Activated CD4-positive, alpha-beta T cell treated with anti-CD3 and anti-CD28 coated beads for 36 hours (primary cell): ENCODE measurements around the gene MME. TPM values are rescaled to one million over a fixed set of nuclear protein-coding genes. Genes with fewer than 3 reads are reported as not detected.

ENCODE experiments used
- ATAC-seq: fragments of 200-7000 bp; cut with Tn5 transposase; one replicate; pipeline ENCODE4 v1.10.0; 2021; ENCODE audit warnings: mild to moderate bottlenecking, moderate library complexity
- CTCF ChIA-PET: fragments of 350-600 bp; sonication (Branson Sonifier 250); formaldehyde crosslinking; loops from one replicate; lab custom pipeline; 2021; ENCODE audit warnings: antibody characterized with exemption; lab: Charles Lee
- POLR2A ChIA-PET: fragments of 350-600 bp; sonication (Branson Sonifier 250); formaldehyde crosslinking; loops from one replicate; lab custom pipeline; 2021; ENCODE audit warnings: antibody characterized with exemption, inconsistent platforms; lab: Charles Lee
- DNase-seq: peaks from one replicate; pipeline ENCODE4 v3.0.0-alpha.2; 2020
- H3K27ac Mint-ChIP-seq: one replicate; pipeline ENCODE4 v1.8.0; 2021; ENCODE audit warnings: mixed read lengths
- H3K27me3 Mint-ChIP-seq: one replicate; pipeline ENCODE4 v1.8.0; 2021; ENCODE audit warnings: mixed read lengths
- H3K36me3 Mint-ChIP-seq: one replicate; pipeline ENCODE4 v1.8.0; 2021; ENCODE audit warnings: low read depth, mixed read lengths
- H3K4me1 Mint-ChIP-seq: one replicate; pipeline ENCODE4 v1.8.0; 2021; ENCODE audit warnings: mixed read lengths
- H3K4me3 Mint-ChIP-seq: one replicate; pipeline ENCODE4 v1.8.0; 2021; ENCODE audit warnings: mild to moderate bottlenecking, moderate library complexity, mixed read lengths
- H3K9me3 Mint-ChIP-seq: one replicate; pipeline ENCODE4 v1.8.0; 2021; ENCODE audit warnings: low read depth, mixed read lengths
- intact Hi-C, 2 experiments: fragments of 100-400 bp; cut with DNase I in 1 of 2; cut with micrococcal nuclease in 1 of 2; formaldehyde crosslinking; loops; one replicate each; pipeline versions ENCODE4 v1.14.2 to v1.15.1; 2022 to 2024; cut with DNase I, micrococcal nuclease
- total RNA-seq, 2 experiments: library from RNA; stranded (reverse); gene quantifications; one replicate each; pipeline ENCODE4 v1.2.3, GENCODE V29; 2021

Gene MME
- total RNA-seq, 2 experiments from 2014 or later, result 0.23 TPM; not detected in 1

DNA sequence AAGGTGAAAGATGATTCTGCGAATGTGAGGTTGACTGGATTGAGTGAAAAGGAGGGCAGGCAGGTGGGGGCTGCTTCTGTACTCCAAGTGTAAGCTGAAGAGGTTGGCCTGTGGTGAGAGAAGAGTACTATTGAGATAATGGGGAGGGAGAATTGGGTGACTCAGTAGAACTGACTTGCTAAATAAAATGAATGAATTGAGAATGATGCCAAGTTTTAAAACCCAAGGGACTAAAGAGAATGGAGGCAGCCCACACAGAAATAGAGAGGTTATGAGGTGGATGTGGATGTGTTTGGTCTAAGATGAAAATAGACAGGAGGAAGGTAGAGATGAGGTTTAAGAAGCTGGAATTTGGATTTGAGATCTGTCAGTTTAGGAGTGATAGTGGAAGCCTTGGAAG lies 5.9 kb downstream of the MME start:
- ChIA-PET CTCF (interaction anchor here (0.8 kb wide), 1 partner anchor 90 kb away, joined by 3 read pairs; no protein-coding TSS in a partner anchor), POLR2A (no interaction called here)
- H3K4me3 Mint-ChIP-seq, result no peak overlapping the region
- ATAC-seq (no peak), DNase-seq (no peak)
- peaks cover 16% of the 10 kb centered on the region for H3K27me3 Mint-ChIP-seq
- no peaks in the 10 kb centered on the region for H3K36me3 Mint-ChIP-seq
- no peaks in the 10 kb centered on the region for H3K9me3 Mint-ChIP-seq
- no peak overlapping the region for H3K27ac Mint-ChIP-seq
- intact Hi-C loops, result no loop called here
- no peaks in the 10 kb centered on the region for H3K4me1 Mint-ChIP-seq

DNA sequence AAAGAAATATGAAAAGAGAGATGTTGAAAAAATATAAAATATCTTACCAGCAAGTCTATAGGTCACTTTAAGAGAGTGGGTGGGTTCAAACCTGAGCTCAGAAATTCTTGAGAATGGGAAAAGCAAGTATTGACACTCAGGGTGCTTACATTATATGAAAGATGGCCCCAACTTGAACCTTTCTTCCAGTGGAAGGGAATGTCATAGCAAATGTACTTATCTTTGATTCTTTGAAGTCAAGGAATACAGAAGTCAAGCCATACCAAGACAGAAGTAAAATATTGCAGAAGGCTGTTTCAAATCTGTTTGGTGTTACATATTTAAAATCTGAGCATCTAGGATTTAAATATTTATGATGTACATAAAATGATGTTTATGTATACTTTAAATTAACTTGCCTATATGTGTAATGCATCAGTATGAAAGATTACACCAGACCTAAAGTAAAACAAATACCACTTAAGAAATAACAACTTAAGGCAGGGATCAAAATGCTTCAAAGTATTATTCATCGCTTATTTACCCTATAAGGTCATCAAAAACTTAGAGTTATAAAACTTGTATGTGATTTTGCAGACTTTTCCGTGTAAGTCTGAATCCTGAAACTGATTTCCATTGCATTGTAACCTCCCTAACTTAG lies 8.7 kb downstream of the MME start:
- ATAC-seq, result no peak
- Mint-ChIP-seq H3K4me3 (no peak overlapping the region), H3K9me3 (no peaks in the 10 kb centered on the region), H3K27me3 (peaks cover 13% of the 10 kb centered on the region), H3K27ac (no peak overlapping the region), H3K4me1 (no peaks in the 10 kb centered on the region), H3K36me3 (no peaks in the 10 kb centered on the region)
- ChIA-PET CTCF (no interaction called here), POLR2A (no interaction called here)
- intact Hi-C loops, result no loop called here
- DNase-seq, result no peak

DNA sequence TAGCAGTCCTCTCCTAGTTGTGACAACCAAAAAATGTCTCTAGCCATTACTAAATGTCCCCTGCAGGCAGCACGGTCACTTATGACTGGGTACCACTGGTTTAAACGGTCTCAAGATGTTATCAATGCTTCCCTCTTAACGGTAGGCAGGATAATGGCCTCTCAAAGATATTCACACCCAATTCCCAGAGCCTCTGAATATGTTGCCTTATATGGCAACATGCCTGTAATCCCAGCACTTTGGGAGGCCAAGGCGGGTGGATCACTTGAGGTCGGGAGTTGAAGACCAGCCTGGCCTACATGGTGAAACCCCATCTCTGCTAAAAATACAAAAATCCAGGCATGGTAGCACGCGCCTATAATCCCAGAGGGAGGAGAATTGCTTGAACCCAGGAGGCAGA lies 9.4 kb downstream of the MME start:
- H3K27ac Mint-ChIP-seq, result no peak overlapping the region
- no peak overlapping the region for H3K4me3 Mint-ChIP-seq
- POLR2A ChIA-PET, result no interaction called here
- intact Hi-C loops, result no loop called here
- no peaks in the 10 kb centered on the region for H3K4me1 Mint-ChIP-seq
- ATAC-seq, result no peak
- DNase-seq, result no peak
- no peaks in the 10 kb centered on the region for H3K9me3 Mint-ChIP-seq
- CTCF ChIA-PET, result no interaction called here
- no peaks in the 10 kb centered on the region for H3K36me3 Mint-ChIP-seq
- H3K27me3 Mint-ChIP-seq, result peaks cover 13% of the 10 kb centered on the region

DNA sequence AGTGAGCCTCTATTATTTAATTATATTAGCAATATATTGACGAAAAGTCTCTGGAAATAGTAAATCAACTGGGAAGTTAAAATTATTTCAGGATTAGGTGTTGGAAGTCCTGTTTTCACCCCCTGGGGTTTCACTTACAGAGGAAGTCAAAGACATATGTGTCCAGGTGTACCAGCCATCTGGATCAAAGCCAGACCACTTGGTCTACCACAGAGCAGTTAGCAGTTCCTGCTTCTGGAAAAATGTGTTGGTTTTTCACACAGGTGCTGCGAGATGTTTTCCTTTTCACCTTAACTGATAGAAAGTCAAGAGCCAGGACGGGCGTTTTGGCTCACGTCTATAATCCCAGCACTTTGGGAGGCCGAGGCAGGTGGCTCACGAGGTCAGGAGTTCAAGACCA lies 13.1 kb downstream of the MME start:
- H3K27me3 Mint-ChIP-seq, result peaks cover 2% of the 10 kb centered on the region
- ChIA-PET POLR2A (no interaction called here), CTCF (interaction anchor here (0.6 to 1.1 kb wide), 2 partner anchors 9 to 609 kb away, joined by 3 to 7 read pairs; no protein-coding TSS in a partner anchor)
- intact Hi-C loops, result no loop called here
- no peaks in the 10 kb centered on the region for H3K4me1 Mint-ChIP-seq
- H3K36me3 Mint-ChIP-seq, result no peaks in the 10 kb centered on the region
- H3K9me3 Mint-ChIP-seq, result no peaks in the 10 kb centered on the region
- DNase-seq (no peak), ATAC-seq (no peak)
- H3K27ac Mint-ChIP-seq, result no peak overlapping the region
- H3K4me3 Mint-ChIP-seq, result no peak overlapping the region

DNA sequence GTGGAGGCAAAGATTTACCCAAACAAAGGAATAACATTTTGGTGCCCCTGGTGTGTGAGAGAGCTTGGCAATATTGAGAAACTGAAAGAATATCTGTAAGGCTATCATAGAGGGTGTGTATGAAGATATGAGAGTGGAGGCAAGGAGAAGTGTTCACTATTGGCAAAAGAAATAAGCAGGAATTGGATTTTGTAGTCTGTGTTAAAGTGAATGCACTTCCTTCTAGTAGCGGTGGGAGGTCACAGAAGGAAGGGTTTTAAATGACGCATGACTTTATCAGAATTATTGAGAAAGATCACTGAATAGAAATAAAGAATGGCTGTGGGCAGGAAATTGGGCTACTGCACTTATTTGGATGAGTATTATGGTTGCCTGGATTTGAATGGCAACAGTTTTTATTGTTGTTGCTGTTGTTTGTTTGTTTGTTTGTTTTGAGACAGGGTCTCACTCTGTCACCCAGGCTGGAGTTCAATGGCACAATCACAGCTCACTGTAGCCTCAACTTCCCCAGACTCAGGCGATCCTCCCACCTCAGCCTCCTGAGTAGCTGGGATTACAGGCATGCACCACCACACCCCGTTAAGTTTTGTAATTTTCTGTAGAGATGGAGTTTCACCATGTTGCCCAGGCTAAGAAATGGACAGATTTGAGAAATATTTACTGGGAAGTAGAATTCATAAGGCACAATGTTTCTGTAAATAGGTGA lies 16.3 kb downstream of the MME start:
- Mint-ChIP-seq H3K9me3 (peaks cover 5% of the 10 kb centered on the region), H3K27me3 (no peaks in the 10 kb centered on the region)
- CTCF ChIA-PET, result interaction anchor here (0.6 to 1.2 kb wide), 2 partner anchors 48 to 337 kb away, joined by 3 read pairs; no protein-coding TSS in a partner anchor

DNA sequence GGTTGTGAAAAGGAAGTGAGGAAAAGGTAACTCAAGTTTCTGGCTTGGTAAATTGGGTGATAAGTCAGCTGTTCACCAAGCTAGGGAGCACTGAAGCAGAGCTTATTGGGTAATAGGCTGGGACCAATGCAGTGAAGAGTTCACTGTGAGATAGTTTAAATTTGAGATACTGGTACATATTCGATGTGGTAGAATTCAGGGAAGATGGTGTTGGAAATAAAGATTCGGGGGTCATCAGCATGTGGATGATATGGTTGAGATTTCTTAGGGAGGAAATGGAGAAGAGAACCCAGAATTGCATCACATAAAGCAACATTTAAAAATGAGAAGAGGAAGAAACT lies 16.9 kb downstream of the MME start:
- Mint-ChIP-seq H3K9me3 (peaks cover 5% of the 10 kb centered on the region), H3K27me3 (no peaks in the 10 kb centered on the region), H3K27ac (no peak overlapping the region), H3K36me3 (no peaks in the 10 kb centered on the region), H3K4me1 (no peaks in the 10 kb centered on the region), H3K4me3 (no peak overlapping the region)
- intact Hi-C loops, result no loop called here
- POLR2A ChIA-PET, result no interaction called here
- ATAC-seq (no peak), DNase-seq (no peak)
- CTCF ChIA-PET, result no interaction called here

More for the DNA sequence above, 16.3 kb downstream of the MME start:
- Mint-ChIP-seq H3K4me1 (no peaks in the 10 kb centered on the region), H3K4me3 (no peak overlapping the region), H3K36me3 (no peaks in the 10 kb centered on the region), H3K27ac (no peak overlapping the region)
- DNase-seq, result no peak
- POLR2A ChIA-PET, result no interaction called here
- ATAC-seq, result no peak
- intact Hi-C loops, result no loop called here

DNA sequence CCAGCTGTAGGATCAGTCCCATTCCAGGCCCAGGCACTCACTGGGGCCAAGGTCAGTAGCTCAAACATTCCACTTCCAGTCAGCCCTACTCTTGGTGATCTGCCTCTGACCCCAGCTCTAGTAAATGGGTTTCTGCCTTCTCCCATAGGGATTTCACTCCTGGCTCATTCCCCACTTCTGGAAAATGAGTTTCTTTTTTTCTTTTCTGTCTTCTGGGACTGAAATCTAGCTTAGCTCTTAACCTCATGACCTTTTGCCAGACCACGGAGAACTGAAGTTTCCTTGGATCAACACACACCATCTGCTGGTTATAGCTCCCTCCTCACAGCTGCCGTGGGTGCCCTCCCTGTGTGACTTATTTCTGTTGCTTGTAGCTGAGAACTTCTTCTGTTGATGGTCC lies 21.3 kb downstream of the MME start:
- no peak overlapping the region for H3K27ac Mint-ChIP-seq
- ATAC-seq, result no peak
- POLR2A ChIA-PET, result interaction anchor here (0.6 kb wide), 1 partner anchor 341 kb away, joined by 3 read pairs; no protein-coding TSS in a partner anchor
- H3K36me3 Mint-ChIP-seq, result no peaks in the 10 kb centered on the region
- CTCF ChIA-PET, result no interaction called here
- H3K9me3 Mint-ChIP-seq, result peaks cover 5% of the 10 kb centered on the region
- no peak overlapping the region for H3K4me3 Mint-ChIP-seq
- intact Hi-C loops, result no loop called here
- H3K27me3 Mint-ChIP-seq, result no peaks in the 10 kb centered on the region
- no peak for DNase-seq
- H3K4me1 Mint-ChIP-seq, result no peaks in the 10 kb centered on the region

DNA sequence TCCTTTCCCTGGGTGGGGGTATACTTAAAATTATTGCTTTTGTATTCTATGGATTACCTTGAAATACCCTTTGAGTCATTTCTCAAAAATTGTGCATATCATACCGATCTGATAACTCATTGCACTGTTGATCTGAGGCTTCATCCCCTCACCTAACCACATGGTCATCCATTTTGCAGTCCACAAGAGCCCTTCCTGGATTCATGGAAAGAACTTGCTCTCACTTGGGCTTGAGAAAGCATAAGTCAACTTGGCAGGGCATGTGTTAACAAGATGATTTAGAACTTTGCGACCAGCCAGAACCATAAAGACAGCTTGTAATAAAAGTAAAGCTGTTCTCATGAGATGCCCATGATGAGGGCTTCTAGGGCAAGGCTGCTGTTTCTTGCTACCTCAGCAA lies 22.2 kb downstream of the MME start:
- DNase-seq (no peak), ATAC-seq (no peak)
- H3K27me3 Mint-ChIP-seq, result no peaks in the 10 kb centered on the region
- H3K4me3 Mint-ChIP-seq, result no peak overlapping the region
- ChIA-PET CTCF (interaction anchor here (0.7 kb wide), 1 partner anchor 9 kb away, joined by 3 read pairs; no protein-coding TSS in a partner anchor), POLR2A (no interaction called here)
- H3K9me3 Mint-ChIP-seq, result peaks cover 5% of the 10 kb centered on the region
- H3K36me3 Mint-ChIP-seq, result no peaks in the 10 kb centered on the region
- no peaks in the 10 kb centered on the region for H3K4me1 Mint-ChIP-seq
- intact Hi-C loops, result no loop called here
- no peak overlapping the region for H3K27ac Mint-ChIP-seq

DNA sequence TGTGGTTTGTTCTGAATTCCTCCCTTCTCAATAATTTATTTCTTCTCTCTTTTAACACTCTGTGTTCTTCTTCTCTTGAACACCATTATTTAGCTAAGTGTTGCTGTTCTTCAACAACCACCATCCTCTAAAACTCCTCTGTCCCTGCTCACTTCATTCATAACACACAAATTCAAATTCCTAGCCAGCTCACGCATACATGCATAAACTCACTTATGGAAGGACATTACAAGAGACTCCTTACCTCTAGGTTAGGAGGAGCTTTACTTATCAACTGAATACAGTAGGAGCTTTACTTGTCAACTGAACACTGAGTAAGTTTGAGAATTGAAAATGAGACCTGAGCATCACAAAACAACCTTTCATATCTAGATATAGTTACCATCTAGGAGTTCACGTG lies 23.6 kb downstream of the MME start:
- Mint-ChIP-seq H3K27me3 (no peaks in the 10 kb centered on the region), H3K36me3 (no peaks in the 10 kb centered on the region), H3K27ac (no peak overlapping the region), H3K4me3 (no peak overlapping the region), H3K9me3 (peaks cover 2% of the 10 kb centered on the region), H3K4me1 (no peaks in the 10 kb centered on the region)
- ChIA-PET CTCF (no interaction called here), POLR2A (no interaction called here)
- ATAC-seq, result no peak
- intact Hi-C loops, result no loop called here
- no peak for DNase-seq

DNA sequence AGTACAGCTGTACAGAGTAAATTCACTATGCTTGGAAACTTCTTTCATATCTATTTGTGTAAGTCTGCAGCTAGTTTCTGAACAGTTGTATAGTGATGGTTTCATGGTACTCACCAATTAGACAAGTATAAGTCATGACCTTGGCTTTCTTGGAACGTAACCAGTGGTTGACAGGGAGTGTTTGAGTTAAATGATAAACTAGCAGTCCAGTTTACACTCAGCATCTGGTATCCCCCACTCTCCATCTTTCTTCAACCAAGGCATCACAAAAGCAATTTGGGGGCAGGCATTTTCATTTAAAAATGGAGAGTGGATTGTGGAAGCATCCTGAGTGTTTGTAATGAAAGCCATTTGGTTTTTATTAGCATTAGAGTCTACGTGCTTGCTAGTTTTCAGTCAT lies 26.0 kb downstream of the MME start:
- no peak overlapping the region for H3K4me3 Mint-ChIP-seq
- H3K27ac Mint-ChIP-seq, result no peak overlapping the region
- CTCF ChIA-PET, result interaction anchor here (0.6 kb wide), 1 partner anchor 42 kb away, joined by 3 read pairs; no protein-coding TSS in a partner anchor

DNA sequence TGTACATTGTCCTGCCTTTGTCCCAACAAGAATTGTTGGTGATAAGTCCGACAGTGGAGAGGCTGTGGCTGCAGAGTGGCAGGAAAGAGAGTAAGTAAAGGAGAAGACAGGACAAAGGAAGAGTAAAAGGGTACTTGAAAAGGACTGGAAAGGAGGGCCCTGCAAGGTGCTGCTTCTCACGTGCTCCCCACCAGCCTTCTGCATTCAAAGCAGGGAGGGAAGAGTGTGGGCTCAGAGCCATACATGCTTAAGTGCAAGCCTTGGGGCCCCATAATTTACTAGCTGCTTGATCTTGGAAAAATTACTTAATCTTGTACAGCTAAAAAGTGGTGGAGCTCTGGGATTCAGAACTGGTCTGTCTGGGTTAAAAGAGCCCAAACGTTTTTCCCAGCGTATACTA lies 29.9 kb downstream of the MME start:
- Mint-ChIP-seq H3K27ac (no peak overlapping the region), H3K27me3 (peaks cover 5% of the 10 kb centered on the region), H3K4me1 (peaks cover 8% of the 10 kb centered on the region), H3K4me3 (no peak overlapping the region), H3K36me3 (no peaks in the 10 kb centered on the region), H3K9me3 (no peaks in the 10 kb centered on the region)
- ChIA-PET CTCF (no interaction called here), POLR2A (no interaction called here)
- ATAC-seq (no peak), DNase-seq (no peak)
- intact Hi-C loops, result no loop called here

More for the DNA sequence above, 26.0 kb downstream of the MME start:
- peaks cover 4% of the 10 kb centered on the region for H3K4me1 Mint-ChIP-seq
- H3K36me3 Mint-ChIP-seq, result no peaks in the 10 kb centered on the region
- POLR2A ChIA-PET, result no interaction called here
- no peaks in the 10 kb centered on the region for H3K27me3 Mint-ChIP-seq
- DNase-seq, result no peak
- no peaks in the 10 kb centered on the region for H3K9me3 Mint-ChIP-seq
- intact Hi-C loops, result no loop called here
- no peak for ATAC-seq
